Trophoblast cell (in vitro differentiated cells and primary cell): Measurements from ENCODE around the gene SEMA3A.

Source experiments
- DNase-seq, 2 donors: peaks; one replicate each; pipeline ENCODE4 v3.0.0-alpha.2; 2016
- H2AFZ ChIP-seq: 2 replicates; pipeline ENCODE4 v1.6.1; 2013; ENCODE audit warnings: low read length, moderate library complexity, mild to moderate bottlenecking; ENCODE audit not compliant: insufficient read depth, poor library complexity
- H2AK5ac ChIP-seq: 2 replicates; pipeline ENCODE4 v1.6.1; 2013; ENCODE audit warnings: mild to moderate bottlenecking, low read length
- H2BK120ac ChIP-seq: 2 replicates; pipeline ENCODE4 v1.6.1; 2013; ENCODE audit warnings: low read length, mild to moderate bottlenecking, moderate library complexity; ENCODE audit not compliant: insufficient read depth, poor library complexity
- H2BK12ac ChIP-seq: 2 replicates; pipeline ENCODE4 v1.6.1; 2013; ENCODE audit warnings: mild to moderate bottlenecking, low read length, moderate library complexity
- H2BK5ac ChIP-seq: 2 replicates; pipeline ENCODE4 v1.6.1; 2013; ENCODE audit warnings: low read length, low read depth, moderate library complexity, mild to moderate bottlenecking; ENCODE audit not compliant: poor library complexity
- H3K14ac ChIP-seq: 2 replicates; pipeline ENCODE4 v1.6.1; 2013; ENCODE audit warnings: mild to moderate bottlenecking, low read length
- H3K18ac ChIP-seq: 2 replicates; pipeline ENCODE4 v1.6.1; 2013; ENCODE audit warnings: mild to moderate bottlenecking, low read length
- H3K23ac ChIP-seq: 2 replicates; pipeline ENCODE4 v1.6.1; 2013; ENCODE audit warnings: low read length
- H3K27ac ChIP-seq: 2 replicates; pipeline ENCODE4 v1.5.1; 2013; ENCODE audit warnings: low read depth, mild to moderate bottlenecking, inconsistent platforms, low read length, moderate library complexity
- H3K27me3 ChIP-seq: 2 replicates; pipeline ENCODE4 v1.6.1; 2013; ENCODE audit warnings: inconsistent platforms, mild to moderate bottlenecking, low read length, moderate library complexity; ENCODE audit not compliant: insufficient read depth
- H3K36me3 ChIP-seq, 2 experiments: 1 replicate in 1 of 2; 2 replicates in 1 of 2; pipeline ENCODE4 v1.6.1; 2013; ENCODE audit warnings: low read length in 2 of 2, mild to moderate bottlenecking in 2 of 2, moderate library complexity in 1 of 2; ENCODE audit not compliant: insufficient read depth in 2 of 2, control insufficient read depth in 1 of 2
- H3K4ac ChIP-seq: 2 replicates; pipeline ENCODE4 v1.6.1; 2013; ENCODE audit warnings: low read depth, mild to moderate bottlenecking, low read length, moderate library complexity
- H3K4me1 ChIP-seq, 2 experiments: 1 replicate in 1 of 2; 2 replicates in 1 of 2; pipeline ENCODE4 v1.6.1; 2013; ENCODE audit warnings: low read length in 2 of 2, mild to moderate bottlenecking in 2 of 2, moderate library complexity in 1 of 2; ENCODE audit not compliant: insufficient read depth in 2 of 2, control insufficient read depth in 1 of 2
- H3K4me2 ChIP-seq: 2 replicates; pipeline ENCODE4 v1.6.1; 2013; ENCODE audit warnings: inconsistent platforms, mild to moderate bottlenecking, low read length, moderate library complexity
- H3K4me3 ChIP-seq: 2 replicates; pipeline ENCODE4 v1.5.1; 2013; ENCODE audit warnings: mild to moderate bottlenecking, low read depth, low read length, inconsistent platforms
- H3K79me1 ChIP-seq: one replicate; pipeline ENCODE4 v1.6.1; 2013; ENCODE audit warnings: low read length
- H3K79me2 ChIP-seq: 2 replicates; pipeline ENCODE4 v1.6.1; 2013; ENCODE audit warnings: low read length, mild to moderate bottlenecking; ENCODE audit not compliant: control insufficient read depth, insufficient read depth, poor library complexity
- H3K9ac ChIP-seq: 2 replicates; pipeline ENCODE4 v1.6.1; 2013; ENCODE audit warnings: mild to moderate bottlenecking, low read length
- H3K9me3 ChIP-seq: 2 replicates; pipeline ENCODE4 v1.6.1; 2013; ENCODE audit warnings: low read depth, mild to moderate bottlenecking, control low read depth, inconsistent platforms, low read length; ENCODE audit not compliant: insufficient read depth
- H4K12ac ChIP-seq: 2 replicates; pipeline ENCODE4 v1.6.1; 2013; ENCODE audit warnings: low read depth, mild to moderate bottlenecking, low read length, moderate library complexity
- H4K8ac ChIP-seq: 2 replicates; pipeline ENCODE4 v1.6.1; 2013; ENCODE audit warnings: low read depth, mild to moderate bottlenecking, low read length, moderate library complexity
- H4K91ac ChIP-seq: one replicate; pipeline ENCODE4 v1.6.1; 2013; ENCODE audit warnings: low read depth, mild to moderate bottlenecking, low read length, moderate library complexity
- WGBS: extraction: QIAGEN DNeasy Blood & Tissue Kit; methylation state at CpG from one replicate; pipeline ENCODE4 v1.1.7; 2013; ENCODE audit warnings: missing lambda C conversion rate; ENCODE audit not compliant: insufficient read length, insufficient coverage; ENCODE audit errors: extremely low coverage; 5-methylcytosine and 5-hydroxymethylcytosine counted together

The SEMA3A gene

GRCh38 chr7:84190016-84190705 lies 4.4 kb downstream of the SEMA3A start:
- no peak for DNase-seq
- no peaks in the 10 kb centered on the region for H3K36me3 ChIP-seq
- no peaks in the 10 kb centered on the region for H3K4me1 ChIP-seq
- H3K4me3 ChIP-seq, result no peak overlapping the region
- no peak overlapping the region for H2BK120ac ChIP-seq
- no peak overlapping the region for H3K23ac ChIP-seq
- no peak overlapping the region for H3K4me2 ChIP-seq
- no peak overlapping the region for H2BK12ac ChIP-seq
- no peak overlapping the region for H2AK5ac ChIP-seq
- H3K14ac ChIP-seq, result no peak overlapping the region
- no peaks in the 10 kb centered on the region for H3K9me3 ChIP-seq
- H2BK5ac ChIP-seq, result no peak overlapping the region
- H4K12ac ChIP-seq, result no peak overlapping the region
- no peak overlapping the region for H3K4ac ChIP-seq
- H3K27me3 ChIP-seq, result no peaks in the 10 kb centered on the region
- WGBS, result no CpG with 5 or more reads among the region's 1 CpG
- H4K8ac ChIP-seq, result no peak overlapping the region
- peaks cover 2% of the 10 kb centered on the region for H3K79me1 ChIP-seq
- no peak overlapping the region for H3K27ac ChIP-seq
- no peak overlapping the region for H3K9ac ChIP-seq
- H3K79me2 ChIP-seq, result no peaks in the 10 kb centered on the region
- no peak overlapping the region for H4K91ac ChIP-seq
- H2AFZ ChIP-seq, result no peak overlapping the region
- H3K18ac ChIP-seq, result no peak overlapping the region

- Histone ChIP-seq H3K79me1 (no peaks in the 10 kb centered on the region), H2AK5ac (no peak overlapping the region), H3K4me2 (no peak overlapping the region), H3K14ac (no peak overlapping the region), H4K8ac (no peak overlapping the region), H3K79me2 (no peaks in the 10 kb centered on the region), H3K4ac (no peak overlapping the region), H3K4me1 (peaks cover 0 to 2% of the 10 kb centered on the region in 2 experiments), H4K12ac (no peak overlapping the region), H3K9me3 (no peaks in the 10 kb centered on the region), H3K36me3 (no peaks in the 10 kb centered on the region), H4K91ac (no peak overlapping the region), H3K27ac (no peak overlapping the region), H3K23ac (no peak overlapping the region), H3K18ac (no peak overlapping the region), H3K4me3 (no peak overlapping the region), H2AFZ (no peak overlapping the region), H3K27me3 (no peaks in the 10 kb centered on the region), H2BK12ac (no peak overlapping the region), H2BK120ac (no peak overlapping the region), H2BK5ac (no peak overlapping the region), H3K9ac (no peak overlapping the region)
- DNase-seq, result no peak
Measured at GRCh38 chr7:84188786-84189405, 5.7 kb downstream of the SEMA3A start.

- Histone ChIP-seq H2AK5ac (no peak overlapping the region), H4K8ac (no peak overlapping the region), H3K27ac (no peak overlapping the region), H4K12ac (no peak overlapping the region), H3K79me2 (no peaks in the 10 kb centered on the region), H3K23ac (no peak overlapping the region), H3K79me1 (no peaks in the 10 kb centered on the region), H3K9me3 (no peaks in the 10 kb centered on the region), H3K36me3 (no peaks in the 10 kb centered on the region), H3K4me3 (no peak overlapping the region), H3K18ac (no peak overlapping the region), H3K4me2 (no peak overlapping the region), H2BK5ac (no peak overlapping the region), H3K27me3 (no peaks in the 10 kb centered on the region), H2AFZ (no peak overlapping the region), H3K9ac (no peak overlapping the region), H2BK120ac (no peak overlapping the region), H3K4ac (no peak overlapping the region), H4K91ac (no peak overlapping the region), H3K14ac (no peak overlapping the region), H3K4me1 (peaks cover 0 to 2% of the 10 kb centered on the region in 2 experiments), H2BK12ac (no peak overlapping the region)
- peak; percentile 37 to 75 for DNase-seq
- no CpG with 5 or more reads among the region's 2 CpGs for whole genome bisulfite sequencing
Measured at GRCh38 chr7:84187813-84188510, 6.6 kb downstream of the SEMA3A start.

- Histone ChIP-seq H3K27ac (no peak overlapping the region), H3K27me3 (no peaks in the 10 kb centered on the region), H2AFZ (no peak overlapping the region), H3K4ac (no peak overlapping the region), H3K23ac (no peak overlapping the region), H2BK120ac (no peak overlapping the region), H2BK5ac (no peak overlapping the region), H2BK12ac (no peak overlapping the region), H3K79me1 (no peaks in the 10 kb centered on the region), H3K4me3 (no peak overlapping the region), H3K18ac (no peak overlapping the region), H3K9ac (no peak overlapping the region), H4K91ac (no peak overlapping the region), H3K14ac (no peak overlapping the region), H3K4me2 (no peak overlapping the region), H3K36me3 (no peaks in the 10 kb centered on the region), H4K12ac (no peak overlapping the region), H3K9me3 (no peaks in the 10 kb centered on the region), H4K8ac (no peak overlapping the region), H2AK5ac (no peak overlapping the region), H3K79me2 (no peaks in the 10 kb centered on the region), H3K4me1 (peaks cover 0 to 2% of the 10 kb centered on the region in 2 experiments)
- DNase-seq, result no peak
Measured at GRCh38 chr7:84187087-84187805, 7.3 kb downstream of the SEMA3A start.
